ENCODE measurements around the gene DLX4.

DLX4 gene

DNA sequence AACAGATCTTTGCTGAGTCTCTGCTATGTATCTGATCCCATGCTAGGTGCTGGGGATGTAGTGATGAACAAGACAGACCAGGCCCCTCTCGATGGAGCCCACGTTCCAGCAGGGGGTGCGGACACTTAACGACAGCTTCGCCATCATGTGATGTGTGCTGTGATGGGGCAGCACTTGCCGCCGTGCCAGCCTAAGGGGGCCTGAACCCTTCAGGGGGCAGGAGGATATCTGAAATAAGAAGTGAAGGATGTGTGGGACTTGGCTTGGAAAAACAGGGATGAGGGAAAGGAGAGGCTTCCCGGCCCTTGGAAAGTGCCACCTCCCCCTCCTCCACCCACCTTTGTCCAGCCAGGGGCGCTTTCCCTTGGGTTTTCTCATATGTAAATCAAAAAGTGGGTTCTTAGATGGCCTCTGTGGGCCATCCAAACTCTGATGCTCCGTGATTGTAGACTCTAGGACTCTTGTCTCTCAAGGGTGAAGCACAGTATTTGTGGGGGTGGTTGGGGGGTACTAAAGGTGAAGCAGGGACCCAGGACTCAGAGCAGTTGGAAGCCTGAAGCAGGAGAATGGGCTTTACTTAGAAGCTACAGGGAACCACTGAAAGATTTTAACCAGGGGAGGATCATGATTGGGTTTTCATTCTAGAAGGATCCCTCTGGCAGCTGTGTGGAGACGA is 30.0 kb downstream of the DLX4 start:
- Histone ChIP-seq H3K9ac (ENCODE audit: low read length in 5 of 5) (no peak overlapping the region), H3K9me3 (ENCODE audit: control insufficient read depth in 5 of 5, low read length in 5 of 5) (peaks cover 0 to 5% (median 0%) of the 10 kb centered on the region in 5 donors), H3K4me1 (ENCODE audit: control insufficient read depth in 5 of 5, insufficient read depth in 5 of 5, low read length in 5 of 5) (peaks cover 0 to 28% (median 22%) of the 10 kb centered on the region in 5 donors), H3K4me3 (ENCODE audit: low read depth in 1 of 5, low read length in 5 of 5) (no peak overlapping the region), H3K36me3 (ENCODE audit: control insufficient read depth in 5 of 5, insufficient read depth in 5 of 5, low read length in 5 of 5) (no peaks in the 10 kb centered on the region), H3K27me3 (ENCODE audit: control insufficient read depth in 5 of 5, insufficient read depth in 4 of 5, low read length in 5 of 5) (peaks cover 32 to 73% (median 57%) of the 10 kb centered on the region in 5 donors), H3K27ac (ENCODE audit: low read depth, low read length) (no peak overlapping the region)

DNA sequence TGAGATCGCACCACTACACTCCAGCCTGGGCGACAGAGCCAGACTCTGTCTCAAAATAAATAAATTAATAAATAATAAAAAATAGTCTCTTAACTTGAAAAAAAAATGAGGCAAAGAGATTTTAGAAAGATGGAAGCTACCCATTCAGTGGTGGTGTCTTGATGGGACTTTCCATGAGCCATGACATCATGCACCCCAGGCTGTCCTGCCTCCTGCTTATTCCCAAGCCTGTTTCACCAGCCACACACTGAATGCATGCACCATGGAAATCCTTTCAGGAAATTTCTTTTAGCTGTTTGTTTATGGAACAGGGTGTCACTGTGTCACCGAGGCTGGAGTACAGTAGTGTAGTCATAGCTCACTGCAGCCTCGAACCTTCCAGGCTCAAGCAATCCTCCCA is 34.9 kb downstream of the DLX4 start:
- Histone ChIP-seq H3K4me3 (ENCODE audit: low read depth in 1 of 5, low read length in 5 of 5) (no peak overlapping the region), H3K9ac (ENCODE audit: low read length in 5 of 5) (no peak overlapping the region), H3K9me3 (ENCODE audit: control insufficient read depth in 5 of 5, low read length in 5 of 5) (peaks cover under 1 to 3% (median 2%) of the 10 kb centered on the region in 5 donors), H3K27ac (ENCODE audit: low read depth, low read length) (no peak overlapping the region), H3K36me3 (ENCODE audit: control insufficient read depth in 5 of 5, insufficient read depth in 5 of 5, low read length in 5 of 5) (no peaks in the 10 kb centered on the region), H3K4me1 (ENCODE audit: control insufficient read depth in 5 of 5, insufficient read depth in 5 of 5, low read length in 5 of 5) (no peaks in the 10 kb centered on the region), H3K27me3 (ENCODE audit: control insufficient read depth in 5 of 5, insufficient read depth in 4 of 5, low read length in 5 of 5) (peaks cover 18 to 32% (median 21%) of the 10 kb centered on the region in 5 donors)

DNA sequence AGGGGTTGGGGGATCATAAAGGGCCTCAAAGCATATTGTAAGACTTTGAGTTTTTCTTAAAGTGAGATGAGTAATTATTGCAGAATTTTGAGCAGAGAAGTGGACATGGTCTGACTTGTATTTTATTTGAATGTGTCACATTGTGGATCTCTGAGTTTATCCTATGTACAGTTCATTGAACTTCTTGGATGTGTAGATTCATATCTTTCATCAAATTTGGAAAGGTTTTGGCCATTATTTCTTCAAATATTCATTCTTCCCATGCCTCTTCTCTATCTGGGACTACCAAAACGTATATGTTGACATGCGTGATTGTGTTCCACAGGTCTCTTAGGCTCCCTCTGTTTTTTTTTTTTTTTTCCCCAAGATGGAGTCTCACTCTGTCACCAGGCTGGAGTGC is 40.3 kb downstream of the DLX4 start:
- Histone ChIP-seq H3K9me3 (ENCODE audit: control insufficient read depth in 5 of 5, low read length in 5 of 5) (peaks cover 2 to 26% (median 18%) of the 10 kb centered on the region in 5 donors), H3K9ac (ENCODE audit: low read length in 5 of 5) (no peak overlapping the region), H3K27ac (ENCODE audit: low read depth, low read length) (no peak overlapping the region), H3K4me3 (ENCODE audit: low read depth in 1 of 5, low read length in 5 of 5) (no peak overlapping the region), H3K27me3 (ENCODE audit: control insufficient read depth in 5 of 5, insufficient read depth in 4 of 5, low read length in 5 of 5) (no peaks in the 10 kb centered on the region), H3K4me1 (ENCODE audit: control insufficient read depth in 5 of 5, insufficient read depth in 5 of 5, low read length in 5 of 5) (no peaks in the 10 kb centered on the region), H3K36me3 (ENCODE audit: control insufficient read depth in 5 of 5, insufficient read depth in 5 of 5, low read length in 5 of 5) (no peaks in the 10 kb centered on the region)

GRCh38 chr17:50013079-50013478 is 44.1 kb downstream of the DLX4 start:
- Histone ChIP-seq H3K4me1 (ENCODE audit: control insufficient read depth in 5 of 5, insufficient read depth in 5 of 5, low read length in 5 of 5) (no peaks in the 10 kb centered on the region), H3K4me3 (ENCODE audit: low read depth in 1 of 5, low read length in 5 of 5) (no peak overlapping the region), H3K9me3 (ENCODE audit: control insufficient read depth in 5 of 5, low read length in 5 of 5) (peaks cover 2 to 29% (median 19%) of the 10 kb centered on the region in 5 donors), H3K27me3 (ENCODE audit: control insufficient read depth in 5 of 5, insufficient read depth in 4 of 5, low read length in 5 of 5) (no peaks in the 10 kb centered on the region), H3K36me3 (ENCODE audit: control insufficient read depth in 5 of 5, insufficient read depth in 5 of 5, low read length in 5 of 5) (no peaks in the 10 kb centered on the region), H3K27ac (ENCODE audit: low read depth, low read length) (no peak overlapping the region), H3K9ac (ENCODE audit: low read length in 5 of 5) (no peak overlapping the region)

GRCh38 chr17:50014471-50015088 is 45.6 kb downstream of the DLX4 start:
- no peak overlapping the region for H3K9ac ChIP-seq (ENCODE audit: low read length in 5 of 5)
- H3K4me1 ChIP-seq (ENCODE audit: control insufficient read depth in 5 of 5, insufficient read depth in 5 of 5, low read length in 5 of 5) = no peaks in the 10 kb centered on the region
- no peak overlapping the region for H3K27ac ChIP-seq (ENCODE audit: low read depth, low read length)
- peaks cover 0 to 19% (median 12%) of the 10 kb centered on the region in 5 donors for H3K9me3 ChIP-seq (ENCODE audit: control insufficient read depth in 5 of 5, low read length in 5 of 5)
- H3K27me3 ChIP-seq (ENCODE audit: control insufficient read depth in 5 of 5, insufficient read depth in 4 of 5, low read length in 5 of 5) = no peaks in the 10 kb centered on the region
- H3K36me3 ChIP-seq (ENCODE audit: control insufficient read depth in 5 of 5, insufficient read depth in 5 of 5, low read length in 5 of 5) = no peaks in the 10 kb centered on the region
- H3K4me3 ChIP-seq (ENCODE audit: low read depth in 1 of 5, low read length in 5 of 5) = no peak overlapping the region

DNA sequence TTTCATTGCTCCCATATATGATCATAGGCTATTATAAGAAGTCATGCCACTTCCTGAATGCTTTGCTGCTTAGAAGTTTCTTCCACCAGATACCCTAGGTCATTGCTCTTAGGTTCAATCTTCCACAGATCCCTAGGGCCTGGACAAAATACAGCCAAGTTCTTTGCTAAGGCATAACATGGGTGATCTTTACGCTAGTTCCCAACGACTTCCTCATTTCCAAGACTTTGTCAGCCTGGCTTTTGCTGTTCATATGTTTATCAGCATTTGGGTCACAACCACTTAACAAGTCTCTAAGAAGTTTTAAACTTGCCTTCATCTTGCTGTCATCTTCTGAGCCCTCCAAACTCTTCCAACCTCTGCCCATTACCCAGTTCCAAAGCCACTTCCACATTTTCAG is 46.2 kb downstream of the DLX4 start:
- Histone ChIP-seq H3K36me3 (ENCODE audit: control insufficient read depth in 5 of 5, insufficient read depth in 5 of 5, low read length in 5 of 5) (no peaks in the 10 kb centered on the region), H3K9me3 (ENCODE audit: control insufficient read depth in 5 of 5, low read length in 5 of 5) (peaks cover 0 to 19% (median 12%) of the 10 kb centered on the region in 5 donors), H3K9ac (ENCODE audit: low read length in 5 of 5) (no peak overlapping the region), H3K4me3 (ENCODE audit: low read depth in 1 of 5, low read length in 5 of 5) (no peak overlapping the region), H3K27me3 (ENCODE audit: control insufficient read depth in 5 of 5, insufficient read depth in 4 of 5, low read length in 5 of 5) (no peaks in the 10 kb centered on the region), H3K27ac (ENCODE audit: low read depth, low read length) (no peak overlapping the region), H3K4me1 (ENCODE audit: control insufficient read depth in 5 of 5, insufficient read depth in 5 of 5, low read length in 5 of 5) (no peaks in the 10 kb centered on the region)

DNA sequence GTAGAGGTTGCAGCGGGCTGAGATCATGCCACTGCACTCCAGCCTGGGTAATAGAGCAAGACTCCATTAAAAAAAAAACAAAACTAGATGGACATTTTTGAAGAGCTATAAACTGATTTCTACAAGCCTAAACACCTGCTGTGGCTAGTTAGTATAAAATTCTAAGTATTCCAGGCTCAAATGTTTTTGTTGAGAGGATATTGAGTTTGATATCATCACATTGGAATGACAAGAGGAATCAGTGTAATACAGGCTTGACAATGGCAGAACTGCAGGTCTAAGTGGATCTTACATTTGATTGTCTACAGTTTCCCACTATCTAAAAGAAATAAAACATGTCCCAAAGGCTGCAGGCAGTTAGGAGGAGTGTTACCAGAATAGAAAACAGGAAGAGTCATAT is 49.9 kb downstream of the DLX4 start:
- peaks cover 0 to 12% (median 0%) of the 10 kb centered on the region in 5 donors for H3K4me1 ChIP-seq (ENCODE audit: control insufficient read depth in 5 of 5, insufficient read depth in 5 of 5, low read length in 5 of 5)
- no peak overlapping the region for H3K27ac ChIP-seq (ENCODE audit: low read depth, low read length)
- no peaks in the 10 kb centered on the region for H3K36me3 ChIP-seq (ENCODE audit: control insufficient read depth in 5 of 5, insufficient read depth in 5 of 5, low read length in 5 of 5)
- H3K9me3 ChIP-seq (ENCODE audit: control insufficient read depth in 5 of 5, low read length in 5 of 5) = peaks cover 0 to 5% (median 2%) of the 10 kb centered on the region in 5 donors
- peaks cover 0 to 4% (median 0%) of the 10 kb centered on the region in 5 donors for H3K27me3 ChIP-seq (ENCODE audit: control insufficient read depth in 5 of 5, insufficient read depth in 4 of 5, low read length in 5 of 5)
- no peak overlapping the region for H3K4me3 ChIP-seq (ENCODE audit: low read depth in 1 of 5, low read length in 5 of 5)
- no peak overlapping the region for H3K9ac ChIP-seq (ENCODE audit: low read length in 5 of 5)

GRCh38 chr17:50020841-50021599 is 52.0 kb downstream of the DLX4 start:
- peaks cover 0 to 4% (median 0%) of the 10 kb centered on the region in 5 donors for H3K9me3 ChIP-seq (ENCODE audit: control insufficient read depth in 5 of 5, low read length in 5 of 5)
- peaks cover 0 to 4% (median 0%) of the 10 kb centered on the region in 5 donors for H3K27me3 ChIP-seq (ENCODE audit: control insufficient read depth in 5 of 5, insufficient read depth in 4 of 5, low read length in 5 of 5)
- H3K27ac ChIP-seq (ENCODE audit: low read depth, low read length) = no peak overlapping the region
- peaks cover 0 to 12% (median 0%) of the 10 kb centered on the region in 5 donors for H3K4me1 ChIP-seq (ENCODE audit: control insufficient read depth in 5 of 5, insufficient read depth in 5 of 5, low read length in 5 of 5)
- H3K4me3 ChIP-seq (ENCODE audit: low read depth in 1 of 5, low read length in 5 of 5) = no peak overlapping the region
- no peaks in the 10 kb centered on the region for H3K36me3 ChIP-seq (ENCODE audit: control insufficient read depth in 5 of 5, insufficient read depth in 5 of 5, low read length in 5 of 5)
- no peak overlapping the region for H3K9ac ChIP-seq (ENCODE audit: low read length in 5 of 5)

GRCh38 chr17:50021681-50022370 is 52.8 kb downstream of the DLX4 start:
- Histone ChIP-seq H3K4me1 (ENCODE audit: control insufficient read depth in 5 of 5, insufficient read depth in 5 of 5, low read length in 5 of 5) (peaks cover 0 to 15% (median 0%) of the 10 kb centered on the region in 5 donors), H3K27ac (ENCODE audit: low read depth, low read length) (no peak overlapping the region), H3K4me3 (ENCODE audit: low read depth in 1 of 5, low read length in 5 of 5) (no peak overlapping the region), H3K36me3 (ENCODE audit: control insufficient read depth in 5 of 5, insufficient read depth in 5 of 5, low read length in 5 of 5) (no peaks in the 10 kb centered on the region), H3K9ac (ENCODE audit: low read length in 5 of 5) (no peak overlapping the region), H3K9me3 (ENCODE audit: control insufficient read depth in 5 of 5, low read length in 5 of 5) (peaks cover 0 to 4% (median 0%) of the 10 kb centered on the region in 5 donors), H3K27me3 (ENCODE audit: control insufficient read depth in 5 of 5, insufficient read depth in 4 of 5, low read length in 5 of 5) (peaks cover 0 to 4% (median 0%) of the 10 kb centered on the region in 5 donors)

All from subcutaneous abdominal adipose tissue (tissue), 5 donors.